GM18511 (cell line): Measurements from ENCODE around the gene SIM1.
"Not testable (repeated sequence)": the region's sequence is repeated elsewhere in the genome, so short reads cannot be mapped to it uniquely, and the experiment has no call there.

Source experiments
- ATAC-seq: cut with Tn5 transposase; IDR thresholded peaks from one replicate; pipeline ENCODE4 v1.9.1; 2021; ENCODE audit warnings: mild to moderate bottlenecking, moderate library complexity; ENCODE audit not compliant: unreplicated experiment

Gene SIM1

GRCh38 chr6:100371591-100371990 lies 93.1 kb downstream of the SIM1 start:
- no peak for ATAC-seq

- no peak for ATAC-seq
Measured at GRCh38 chr6:100370265-100370664, 94.5 kb downstream of the SIM1 start.

GRCh38 chr6:100366419-100366818 lies 98.3 kb downstream of the SIM1 start:
- no peak for ATAC-seq

GRCh38 chr6:100363651-100364050 lies 101.1 kb downstream of the SIM1 start:
- ATAC-seq = no peak

GRCh38 chr6:100354736-100355641 lies 109.7 kb downstream of the SIM1 start:
- ATAC-seq = not testable (repeated sequence)

- ATAC-seq = no peak
Measured at GRCh38 chr6:100353276-100354015, 111.3 kb downstream of the SIM1 start.

- no peak for ATAC-seq
Measured at GRCh38 chr6:100350139-100350538, 114.6 kb downstream of the SIM1 start.

GRCh38 chr6:100349366-100349765 lies 115.4 kb downstream of the SIM1 start:
- no peak for ATAC-seq

- peak; percentile 65 for ATAC-seq
Measured at GRCh38 chr6:100347901-100348550, 116.7 kb downstream of the SIM1 start.

GRCh38 chr6:100346828-100347227 lies 117.9 kb downstream of the SIM1 start:
- peak; percentile 55 for ATAC-seq

- peak; percentile 6 for ATAC-seq
Measured at GRCh38 chr6:100346203-100346602, 118.5 kb downstream of the SIM1 start.

GRCh38 chr6:100344761-100345160 lies 120.0 kb downstream of the SIM1 start:
- no peak for ATAC-seq

GRCh38 chr6:100344321-100344720 lies 120.4 kb downstream of the SIM1 start:
- ATAC-seq = no peak

GRCh38 chr6:100343316-100344077 lies 121.2 kb downstream of the SIM1 start:
- ATAC-seq = no peak

- ATAC-seq = no peak
Measured at GRCh38 chr6:100342830-100343229, 121.9 kb downstream of the SIM1 start.

GRCh38 chr6:100339574-100340255 lies 125.0 kb downstream of the SIM1 start:
- ATAC-seq = no peak

GRCh38 chr6:100338090-100338489 lies 126.6 kb downstream of the SIM1 start:
- ATAC-seq = no peak

GRCh38 chr6:100336876-100337275 lies 127.8 kb downstream of the SIM1 start:
- no peak for ATAC-seq

- ATAC-seq = no peak
Measured at GRCh38 chr6:100335991-100336390, 128.7 kb downstream of the SIM1 start.
